GM21825 (cell line): ENCODE data around the gene ALPL.

Experiments
- ATAC-seq: cut with Tn5 transposase; IDR thresholded peaks from one replicate; pipeline ENCODE4 v1.9.1; 2021; ENCODE audit warnings: mild to moderate bottlenecking, moderate library complexity; ENCODE audit not compliant: unreplicated experiment

ALPL gene

GRCh38 chr1:21596174-21596573 is 87.0 kb downstream of the ALPL start:
- ATAC-seq, result no peak

- no peak for ATAC-seq
Measured at GRCh38 chr1:21596628-21597027, 87.4 kb downstream of the ALPL start.

- no peak for ATAC-seq
Measured at GRCh38 chr1:21597753-21598152, 88.5 kb downstream of the ALPL start.

- ATAC-seq, result no peak
Measured at GRCh38 chr1:21598417-21598816, 89.2 kb downstream of the ALPL start.

- ATAC-seq, result no peak
Measured at GRCh38 chr1:21598904-21599303, 89.7 kb downstream of the ALPL start.

- no peak for ATAC-seq
Measured at GRCh38 chr1:21599402-21599801, 90.2 kb downstream of the ALPL start.

- ATAC-seq, result no peak
Measured at GRCh38 chr1:21601278-21602048, 92.2 kb downstream of the ALPL start.

- ATAC-seq, result no peak
Measured at GRCh38 chr1:21603177-21604138, 94.2 kb downstream of the ALPL start.

GRCh38 chr1:21604208-21604957 is 95.2 kb downstream of the ALPL start:
- no peak for ATAC-seq

- ATAC-seq, result no peak
Measured at GRCh38 chr1:21605012-21605715, 95.9 kb downstream of the ALPL start.

GRCh38 chr1:21605964-21606705 is 96.9 kb downstream of the ALPL start:
- no peak for ATAC-seq

GRCh38 chr1:21607549-21608529 is 98.6 kb downstream of the ALPL start:
- peak; percentile 51 for ATAC-seq

- no peak for ATAC-seq
Measured at GRCh38 chr1:21608798-21609197, 99.6 kb downstream of the ALPL start.

- no peak for ATAC-seq
Measured at GRCh38 chr1:21610027-21610426, 100.8 kb downstream of the ALPL start.

GRCh38 chr1:21610989-21611785 is 102.0 kb downstream of the ALPL start:
- ATAC-seq, result no peak

- ATAC-seq, result no peak
Measured at GRCh38 chr1:21612057-21612456, 102.8 kb downstream of the ALPL start.

- no peak for ATAC-seq
Measured at GRCh38 chr1:21613072-21613867, 104.0 kb downstream of the ALPL start.
